ENCODE measurements around the gene PPFIBP2. TPM values are rescaled to one million over a fixed set of nuclear protein-coding genes. Genes with fewer than 3 reads are reported as not detected.

Gene PPFIBP2
- polyA plus RNA-seq, 3 donors, result 48.4 to 56.9 (median 56.9) TPM

GRCh38 chr11:7569044-7569443 lies 55.2 kb downstream of the PPFIBP2 start:
- DNase-seq (ENCODE audit: extremely low read depth in 1 of 11, low read depth in 9 of 11, low spot score in 4 of 11), result no peak

- DNase-seq (ENCODE audit: extremely low read depth in 1 of 11, low read depth in 9 of 11, low spot score in 4 of 11), result no peak
These were observed 56.4 kb downstream of the PPFIBP2 start for GRCh38 chr11:7570241-7570640.

GRCh38 chr11:7570938-7571521 lies 57.2 kb downstream of the PPFIBP2 start:
- no peak for DNase-seq (ENCODE audit: extremely low read depth in 1 of 11, low read depth in 9 of 11, low spot score in 4 of 11)

GRCh38 chr11:7571640-7572000 lies 57.8 kb downstream of the PPFIBP2 start:
- DNase-seq (ENCODE audit: extremely low read depth in 1 of 11, low read depth in 9 of 11, low spot score in 4 of 11), result peak in 10 of 11 donors; percentile 57 to 81 (median 70)

- DNase-seq (ENCODE audit: extremely low read depth in 1 of 11, low read depth in 9 of 11, low spot score in 4 of 11), result no peak
These were observed 58.4 kb downstream of the PPFIBP2 start for GRCh38 chr11:7572001-7572712.

GRCh38 chr11:7573193-7573557 lies 59.4 kb downstream of the PPFIBP2 start:
- no peak for DNase-seq (ENCODE audit: extremely low read depth in 1 of 11, low read depth in 9 of 11, low spot score in 4 of 11)

GRCh38 chr11:7573558-7574296 lies 59.9 kb downstream of the PPFIBP2 start:
- DNase-seq (ENCODE audit: extremely low read depth in 1 of 11, low read depth in 9 of 11, low spot score in 4 of 11), result no peak

GRCh38 chr11:7574491-7575130 lies 60.8 kb downstream of the PPFIBP2 start:
- DNase-seq (ENCODE audit: extremely low read depth in 1 of 11, low read depth in 9 of 11, low spot score in 4 of 11), result no peak

- no peak for DNase-seq (ENCODE audit: extremely low read depth in 1 of 11, low read depth in 9 of 11, low spot score in 4 of 11)
These were observed 62.3 kb downstream of the PPFIBP2 start for GRCh38 chr11:7575841-7576725.

- DNase-seq (ENCODE audit: extremely low read depth in 1 of 11, low read depth in 9 of 11, low spot score in 4 of 11), result no peak
These were observed 63.0 kb downstream of the PPFIBP2 start for GRCh38 chr11:7576726-7577290.

GRCh38 chr11:7577291-7578190 lies 63.7 kb downstream of the PPFIBP2 start:
- no peak for DNase-seq (ENCODE audit: extremely low read depth in 1 of 11, low read depth in 9 of 11, low spot score in 4 of 11)

- DNase-seq (ENCODE audit: extremely low read depth in 1 of 11, low read depth in 9 of 11, low spot score in 4 of 11), result no peak
These were observed 64.6 kb downstream of the PPFIBP2 start for GRCh38 chr11:7578276-7578955.

GRCh38 chr11:7579361-7579791 lies 65.6 kb downstream of the PPFIBP2 start:
- no peak for DNase-seq (ENCODE audit: extremely low read depth in 1 of 11, low read depth in 9 of 11, low spot score in 4 of 11)

- no peak for DNase-seq (ENCODE audit: extremely low read depth in 1 of 11, low read depth in 9 of 11, low spot score in 4 of 11)
These were observed 67.3 kb downstream of the PPFIBP2 start for GRCh38 chr11:7581021-7581590.

GRCh38 chr11:7582338-7582985 lies 68.7 kb downstream of the PPFIBP2 start:
- DNase-seq (ENCODE audit: extremely low read depth in 1 of 11, low read depth in 9 of 11, low spot score in 4 of 11), result no peak

- DNase-seq (ENCODE audit: extremely low read depth in 1 of 11, low read depth in 9 of 11, low spot score in 4 of 11), result no peak
These were observed 69.4 kb downstream of the PPFIBP2 start for GRCh38 chr11:7583248-7583647.

All from renal cortex interstitium (tissue), 11 donors.